ENCODE measurements around the gene CEP72. TPM values are rescaled to one million over a fixed set of nuclear protein-coding genes. Genes with fewer than 3 reads are reported as not detected.

CEP72 gene
- total RNA-seq, 1 donor = 5.2 TPM

DNA sequence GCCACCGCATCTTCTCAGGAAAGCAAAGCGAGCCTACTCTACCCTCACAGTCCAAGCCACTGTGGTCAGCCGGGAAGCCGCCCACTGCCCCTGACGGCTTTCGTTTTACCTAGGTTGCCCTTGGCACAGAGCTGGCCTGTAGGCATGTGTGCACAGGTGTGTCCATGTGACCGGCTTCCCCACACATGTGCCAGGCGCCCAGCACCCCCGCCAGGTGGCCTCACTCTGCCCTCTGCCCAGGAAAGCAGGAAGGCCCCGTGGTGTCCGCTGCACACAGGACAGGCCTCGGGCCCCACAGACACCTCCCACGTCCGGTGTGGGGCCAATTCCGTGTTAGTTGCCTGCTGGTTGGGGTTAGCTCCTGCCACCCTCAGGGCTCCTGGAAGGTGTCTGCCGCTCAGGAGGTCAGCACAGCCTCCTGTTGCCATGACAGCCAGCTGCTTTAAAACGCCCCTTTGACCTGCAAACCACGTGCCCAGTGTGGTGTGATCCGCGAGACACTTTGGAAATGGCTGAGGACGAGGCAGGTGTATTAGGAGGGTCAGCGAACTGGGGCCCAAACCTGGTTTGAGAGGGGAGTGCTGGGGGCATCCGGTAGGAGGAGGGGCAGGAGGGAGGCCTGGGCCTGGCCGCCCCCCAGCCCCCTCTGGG is 52.3 kb downstream of the CEP72 start:
- DNase-seq (ENCODE audit: low read depth) = no peak
- no peak overlapping the region for H3K4me3 ChIP-seq (ENCODE audit: low read depth, low read length)
- TF ChIP-seq, protein P1, sequence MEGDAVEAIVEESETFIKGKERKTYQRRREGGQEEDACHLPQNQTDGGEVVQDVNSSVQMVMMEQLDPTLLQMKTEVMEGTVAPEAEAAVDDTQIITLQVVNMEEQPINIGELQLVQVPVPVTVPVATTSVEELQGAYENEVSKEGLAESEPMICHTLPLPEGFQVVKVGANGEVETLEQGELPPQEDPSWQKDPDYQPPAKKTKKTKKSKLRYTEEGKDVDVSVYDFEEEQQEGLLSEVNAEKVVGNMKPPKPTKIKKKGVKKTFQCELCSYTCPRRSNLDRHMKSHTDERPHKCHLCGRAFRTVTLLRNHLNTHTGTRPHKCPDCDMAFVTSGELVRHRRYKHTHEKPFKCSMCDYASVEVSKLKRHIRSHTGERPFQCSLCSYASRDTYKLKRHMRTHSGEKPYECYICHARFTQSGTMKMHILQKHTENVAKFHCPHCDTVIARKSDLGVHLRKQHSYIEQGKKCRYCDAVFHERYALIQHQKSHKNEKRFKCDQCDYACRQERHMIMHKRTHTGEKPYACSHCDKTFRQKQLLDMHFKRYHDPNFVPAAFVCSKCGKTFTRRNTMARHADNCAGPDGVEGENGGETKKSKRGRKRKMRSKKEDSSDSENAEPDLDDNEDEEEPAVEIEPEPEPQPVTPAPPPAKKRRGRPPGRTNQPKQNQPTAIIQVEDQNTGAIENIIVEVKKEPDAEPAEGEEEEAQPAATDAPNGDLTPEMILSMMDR (IDR thresholded peaks at IDR 0.05; ENCODE audit: insufficient read depth, low read depth, low read length) = no peak

DNA sequence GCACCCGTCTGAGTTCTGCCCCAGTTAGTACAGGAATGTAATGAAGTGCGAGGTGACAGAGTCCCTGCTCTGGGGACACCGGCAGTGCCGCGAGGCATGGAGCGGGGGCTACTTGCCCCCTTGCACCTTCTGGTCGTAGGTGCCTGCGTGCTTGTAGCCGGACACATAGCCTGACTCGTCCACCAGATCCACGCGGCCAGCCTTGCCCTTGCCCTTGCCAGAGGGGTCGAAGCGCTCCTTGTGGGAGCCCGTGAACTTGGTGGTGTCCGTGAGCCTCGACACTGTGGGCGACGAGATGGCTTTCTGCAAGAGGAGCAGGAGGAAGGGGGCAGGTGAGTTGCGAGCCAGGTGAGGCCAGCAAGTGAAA is 52.8 kb downstream of the CEP72 start:
- H3K4me3 ChIP-seq (ENCODE audit: low read depth, low read length) = no peak overlapping the region
- TF ChIP-seq, protein P1 (IDR thresholded peaks at IDR 0.05; ENCODE audit: insufficient read depth, low read depth, low read length) = no peak
- no peak for DNase-seq (ENCODE audit: low read depth)

DNA sequence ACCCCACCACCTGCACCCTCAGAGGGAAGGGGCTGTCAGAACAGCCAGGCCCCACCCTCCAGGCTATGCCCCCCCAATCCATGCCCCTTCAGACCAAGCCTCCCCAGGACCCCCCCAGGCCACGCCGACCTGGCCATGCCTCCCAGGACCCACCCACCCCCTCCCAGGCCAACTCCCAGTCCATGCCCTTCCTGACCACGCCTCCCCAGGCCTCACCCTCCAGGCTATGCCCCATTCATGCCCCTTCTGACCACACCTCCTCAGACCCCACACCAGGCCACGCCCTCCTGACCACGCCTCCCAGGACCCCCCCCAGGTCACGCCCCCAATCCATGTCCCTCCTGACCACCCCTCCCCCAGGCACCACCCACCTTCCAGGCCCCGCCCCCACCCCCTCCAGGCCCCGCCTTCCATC is 53.4 kb downstream of the CEP72 start:
- TF ChIP-seq, protein P1 (IDR thresholded peaks at IDR 0.05; ENCODE audit: insufficient read depth, low read depth, low read length) = no peak
- no peak overlapping the region for H3K4me3 ChIP-seq (ENCODE audit: low read depth, low read length)
- DNase-seq (ENCODE audit: low read depth) = no peak

DNA sequence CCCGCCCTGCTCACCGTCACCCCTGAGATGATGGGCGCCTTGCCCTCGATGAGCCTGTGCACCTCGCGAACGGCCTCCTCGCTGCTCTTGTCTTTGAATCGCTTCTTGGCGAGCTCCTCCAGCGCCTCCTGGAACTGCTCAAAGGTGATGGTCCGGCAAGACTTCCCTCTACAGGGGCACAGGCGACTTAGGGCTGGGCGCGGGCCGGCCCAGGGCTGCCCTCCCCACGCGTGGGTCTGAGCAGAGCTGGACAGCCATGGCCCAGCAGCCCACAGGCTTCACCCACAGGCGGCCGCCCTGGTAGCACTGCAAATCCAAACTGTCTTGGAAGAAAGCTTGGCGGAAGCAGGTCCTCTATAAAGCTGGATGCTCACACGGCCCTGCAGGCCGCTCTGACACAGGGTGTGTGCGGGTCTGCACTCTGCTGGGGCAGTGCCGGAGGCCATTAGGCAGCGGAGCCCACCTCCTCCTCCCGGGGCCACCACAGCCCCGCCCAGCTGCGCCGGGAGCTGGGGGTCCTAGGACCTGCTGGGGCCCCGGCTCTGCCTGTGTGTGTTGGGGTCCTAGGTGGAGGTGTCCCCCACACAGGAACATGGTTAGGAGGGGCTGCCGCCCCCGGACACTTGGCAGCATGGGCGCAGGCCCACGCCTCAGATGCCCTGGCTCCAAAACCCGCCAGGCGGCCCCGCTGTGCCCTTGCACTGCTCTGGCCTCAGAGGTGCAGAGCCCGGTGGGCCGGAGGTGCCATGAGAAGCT is 54.0 kb downstream of the CEP72 start:
- TF ChIP-seq, protein P1 (IDR thresholded peaks at IDR 0.05; ENCODE audit: insufficient read depth, low read depth, low read length) = no peak
- H3K4me3 ChIP-seq (ENCODE audit: low read depth, low read length) = no peak overlapping the region
- no peak for DNase-seq (ENCODE audit: low read depth)

DNA sequence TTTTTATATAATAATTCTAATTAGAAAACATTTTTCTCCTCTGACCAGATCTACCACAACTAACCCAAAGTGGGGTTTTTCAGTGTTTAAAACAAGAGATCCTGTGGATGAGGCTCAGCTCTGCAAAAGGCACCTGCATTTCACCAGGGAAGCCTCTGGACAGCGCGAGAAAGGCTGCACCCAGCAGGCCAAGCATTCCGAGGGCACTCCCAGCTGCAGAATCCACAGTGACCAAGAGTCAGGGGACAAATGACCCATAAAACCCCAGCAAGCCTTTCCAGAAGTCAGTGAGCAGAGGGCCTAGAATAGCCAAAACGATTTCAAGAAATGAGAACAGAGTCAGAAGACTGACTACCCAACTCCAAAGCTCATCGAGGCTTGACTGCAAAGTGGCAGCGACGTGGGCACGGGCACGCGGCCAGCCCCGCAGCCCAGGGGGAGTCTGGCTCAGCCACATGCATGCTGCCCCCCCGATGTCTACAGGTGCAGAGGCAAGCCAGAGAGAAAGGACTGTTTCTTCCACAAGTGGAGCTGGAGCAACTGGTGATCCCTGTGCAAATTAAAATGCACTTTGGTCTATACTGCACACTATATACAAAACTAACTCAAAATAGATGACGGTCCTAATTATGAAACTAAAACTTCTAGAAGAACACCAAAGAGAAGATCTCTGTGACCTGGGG is 54.8 kb downstream of the CEP72 start:
- no peak for DNase-seq (ENCODE audit: low read depth)
- TF ChIP-seq, protein P1 (IDR thresholded peaks at IDR 0.05; ENCODE audit: insufficient read depth, low read depth, low read length) = no peak
- no peak overlapping the region for H3K4me3 ChIP-seq (ENCODE audit: low read depth, low read length)

DNA sequence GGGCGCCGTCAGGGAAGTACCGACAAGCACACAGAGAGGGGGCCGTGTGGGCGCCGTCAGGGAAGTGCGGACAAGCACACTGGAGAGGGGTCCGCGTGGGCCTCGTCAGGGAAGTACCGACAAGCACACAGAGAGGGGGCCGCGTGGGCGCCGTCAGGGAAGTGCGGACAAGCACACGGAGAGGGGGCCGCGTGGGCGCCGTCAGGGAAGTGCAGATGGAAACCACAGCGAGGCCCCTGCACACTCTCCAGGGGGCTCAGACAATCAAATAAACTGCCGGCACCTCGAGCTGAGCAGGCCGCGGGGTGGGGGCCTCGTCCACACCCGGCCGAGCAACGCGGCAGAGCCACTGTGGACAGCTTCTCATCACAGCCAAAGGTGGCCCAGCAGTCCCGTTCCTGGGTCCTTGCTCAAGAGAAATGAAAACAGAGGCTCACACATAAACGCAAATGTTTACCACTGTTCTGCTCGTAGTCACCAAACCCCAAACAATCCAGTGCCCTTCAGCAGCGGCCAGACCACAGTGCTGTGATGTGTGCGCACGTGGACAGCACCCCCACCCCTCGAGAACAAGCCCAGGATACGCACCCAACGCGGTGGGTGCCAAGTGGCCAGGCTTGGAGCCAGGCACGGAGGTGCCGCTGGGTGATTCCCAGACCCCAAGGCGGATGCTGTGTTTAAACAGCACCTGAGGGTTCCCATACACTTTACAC is 56.3 kb downstream of the CEP72 start:
- no peak for DNase-seq (ENCODE audit: low read depth)
- H3K4me3 ChIP-seq (ENCODE audit: low read depth, low read length) = no peak overlapping the region

More for the DNA sequence above, 56.3 kb downstream of the CEP72 start:
- TF ChIP-seq, protein P1 (IDR thresholded peaks at IDR 0.05; ENCODE audit: insufficient read depth, low read depth, low read length) = no peak

Data from fibroblast of villous mesenchyme (primary cell).